ENCODE measurements around the gene ABAT.

DNA sequence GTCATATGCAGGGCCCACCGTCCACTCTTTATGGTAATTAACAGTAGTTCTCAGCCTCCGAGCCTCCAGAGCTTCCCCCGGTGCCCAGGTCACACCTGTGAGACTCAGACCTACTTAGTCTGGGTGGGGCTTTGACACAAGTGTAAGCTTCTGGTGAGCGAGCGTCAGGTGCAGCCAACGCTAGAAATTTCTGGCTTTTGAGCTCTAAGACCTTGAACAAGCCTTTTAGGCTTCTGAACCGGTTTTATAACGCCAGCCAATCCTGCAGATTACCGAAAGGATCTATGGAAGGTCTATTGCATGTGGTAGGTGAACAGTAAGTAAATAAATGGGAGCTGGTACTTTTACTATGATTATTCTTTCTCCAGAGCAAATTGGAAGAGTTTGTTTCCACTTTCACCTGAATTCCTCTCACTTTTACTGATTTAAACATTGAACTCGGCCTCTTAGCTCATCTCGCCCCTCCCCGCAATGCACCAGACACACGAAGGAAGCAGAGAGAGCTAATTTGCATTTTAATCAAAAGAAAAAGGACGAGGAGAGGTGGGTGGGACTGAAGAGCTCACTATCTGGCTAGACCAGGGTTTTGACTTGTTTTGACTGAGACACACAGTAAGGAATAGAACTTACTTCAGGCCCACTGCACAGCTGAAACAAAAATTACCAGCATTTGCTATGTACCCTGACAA lies 47.1 kb downstream of the ABAT start:
- TF ChIP-seq CTCF (IDR thresholded peaks at IDR 0.05; ENCODE audit: low read length) (no peak), EZH2phosphoT487 (IDR thresholded peaks at IDR 0.05; ENCODE audit: low read length) (no peak)
